ENCODE results near the gene EZH1. TPM values are rescaled to one million over a fixed set of nuclear protein-coding genes. Genes with fewer than 3 reads are reported as not detected.

Gene EZH1
- total and polyA plus RNA-seq, 7 donors: 15.2 to 59.1 (median 32.7) TPM

- ATAC-seq (no peak), DNase-seq (no peak)
- intact Hi-C loops (cut with DNase I): loop anchor here in 1 of 2 donors (10.0 kb wide), 1 partner anchor 210 kb away; no protein-coding TSS in a partner anchor
- H3K4me3 ChIP-seq: no peak overlapping the region
- H3K27ac ChIP-seq: no peak overlapping the region
- H3K4me1 ChIP-seq: no peaks in the 10 kb centered on the region
- WGBS, 3 donors: 96 to 98% (median 97%) methylated on average over 6 of the region's 6 CpGs
- H3K36me3 ChIP-seq (ENCODE audit: insufficient read depth in 1 of 2, low read depth in 1 of 2): peaks cover 0 to 100% of the 10 kb centered on the region in 2 donors
- TF ChIP-seq CTCF (IDR thresholded peaks at IDR 0.05): no peak
- H3K27me3 ChIP-seq (ENCODE audit: insufficient read depth in 3 of 3, low read length in 2 of 3): no peaks in the 10 kb centered on the region
- H3K9me3 ChIP-seq: no peaks in the 10 kb centered on the region
Measured at GRCh38 chr17:42725143-42725542, 19.7 kb downstream of the EZH1 start.

GRCh38 chr17:42723636-42724035 lies 21.2 kb downstream of the EZH1 start:
- DNase-seq (no peak), ATAC-seq (no peak)
- Histone ChIP-seq H3K27me3 (ENCODE audit: insufficient read depth in 3 of 3, low read length in 2 of 3) (no peaks in the 10 kb centered on the region), H3K4me3 (no peak overlapping the region), H3K9me3 (no peaks in the 10 kb centered on the region), H3K36me3 (ENCODE audit: insufficient read depth in 1 of 2, low read depth in 1 of 2) (peaks cover 1 to 100% of the 10 kb centered on the region in 2 donors), H3K4me1 (no peaks in the 10 kb centered on the region), H3K27ac (no peak overlapping the region)
- no peak for TF ChIP-seq CTCF (IDR thresholded peaks at IDR 0.05)
- WGBS, 3 donors: 83 to 91% (median 89%) methylated on average over 3 of the region's 3 CpGs
- intact Hi-C loops (cut with DNase I): loop anchor here (5.0 to 10.0 kb wide), 3 partner anchors 39 to 211 kb away; partner anchors contain the start of gene RAMP2 (in 1 of the 2)

- DNase-seq: no peak
- WGBS, 3 donors: 19 to 35% (median 20%) methylated on average over 2 of the region's 2 CpGs
Measured at GRCh38 chr17:42720996-42721583, 23.8 kb downstream of the EZH1 start.

GRCh38 chr17:42709561-42709960 lies 35.3 kb downstream of the EZH1 start:
- ATAC-seq (peak in 1 of 4 donors; percentile 11), DNase-seq (no peak)
- no peaks in the 10 kb centered on the region for H3K9me3 ChIP-seq
- H3K27me3 ChIP-seq (ENCODE audit: insufficient read depth in 3 of 3, low read length in 2 of 3): no peaks in the 10 kb centered on the region
- no peak overlapping the region for H3K27ac ChIP-seq
- peaks cover 36 to 100% of the 10 kb centered on the region in 2 donors for H3K36me3 ChIP-seq (ENCODE audit: insufficient read depth in 1 of 2, low read depth in 1 of 2)
- intact Hi-C loops (cut with DNase I): loop anchor here in 1 of 2 donors (10.0 kb wide), 1 partner anchor 205 kb away; no protein-coding TSS in a partner anchor
- no peak overlapping the region for H3K4me3 ChIP-seq
- no peaks in the 10 kb centered on the region for H3K4me1 ChIP-seq
- 39 to 81% (median 43%) methylated on average over 2 of the region's 2 CpGs for WGBS, 3 donors
- TF ChIP-seq CTCF (IDR thresholded peaks at IDR 0.05): no peak

More at GRCh38 chr17:42720996-42721583, 23.8 kb downstream of the EZH1 start:
- no peaks in the 10 kb centered on the region for H3K9me3 ChIP-seq
- H3K27ac ChIP-seq: no peak overlapping the region
- no peaks in the 10 kb centered on the region for H3K4me1 ChIP-seq
- peak; percentile 59 for TF ChIP-seq CTCF (IDR thresholded peaks at IDR 0.05)
- intact Hi-C loops (cut with DNase I): loop anchor here (1.0 to 10.0 kb wide), 5 partner anchors 41 to 214 kb away; partner anchors contain the start of genes BECN1 (in 1 of the 2) and RAMP2 (in 1 of the 2)
- peak; percentile 43 to 80 (median 65) for ATAC-seq
- no peak overlapping the region for H3K4me3 ChIP-seq
- no peaks in the 10 kb centered on the region for H3K27me3 ChIP-seq (ENCODE audit: insufficient read depth in 3 of 3, low read length in 2 of 3)
- H3K36me3 ChIP-seq (ENCODE audit: insufficient read depth in 1 of 2, low read depth in 1 of 2): peaks cover 6 to 100% of the 10 kb centered on the region in 2 donors
